WTC11 (cell line): ENCODE data around the gene FKBP1C. TPM values are rescaled to one million over a fixed set of nuclear protein-coding genes. Genes with fewer than 3 reads are reported as not detected.

ENCODE experiments used
- ATAC-seq: fragments of 200-7000 bp; cut with Tn5 transposase; 2 replicates; pipeline ENCODE4 v1.10.0; 2021; ENCODE audit warnings: mild to moderate bottlenecking, moderate library complexity
- CTCF ChIA-PET: fragments of 300-600 bp; sonication (Branson Sonifier 250); formaldehyde crosslinking; loops from one replicate; lab custom pipeline; 2021; ENCODE audit warnings: antibody characterized with exemption; lab: Charles Lee
- POLR2A ChIA-PET: fragments of 350-600 bp; sonication (Branson Sonifier 250); formaldehyde crosslinking; loops from one replicate; lab custom pipeline; 2021; ENCODE audit warnings: antibody characterized with exemption; lab: Charles Lee
- DNase-seq: peaks from one replicate; pipeline ENCODE4 v3.0.0; 2021; ENCODE audit warnings: low spot score
- H3K27ac Mint-ChIP-seq: 2 replicates; pipeline ENCODE4 v1.8.0; 2021; ENCODE audit warnings: mixed read lengths
- H3K27me3 Mint-ChIP-seq: 2 replicates; pipeline ENCODE4 v1.8.0; 2021; ENCODE audit warnings: low read depth, mild to moderate bottlenecking, moderate library complexity, mixed read lengths
- H3K36me3 Mint-ChIP-seq: 2 replicates; pipeline ENCODE4 v1.8.0; 2021; ENCODE audit warnings: mixed read lengths
- H3K4me1 Mint-ChIP-seq: 2 replicates; pipeline ENCODE4 v1.8.0; 2022; ENCODE audit warnings: mixed read lengths
- H3K4me3 Mint-ChIP-seq: 2 replicates; pipeline ENCODE4 v1.8.0; 2021; ENCODE audit warnings: mild to moderate bottlenecking, moderate library complexity, mixed read lengths
- H3K9me3 Mint-ChIP-seq: 2 replicates; pipeline ENCODE4 v1.8.0; 2021; ENCODE audit warnings: mixed read lengths
- ATF1 ChIP-seq: sonication (generic); formaldehyde crosslinking; IDR thresholded peaks from 2 replicates; pipeline ENCODE4 v1.8.1; 2023; ENCODE audit warnings: mild to moderate bottlenecking, moderate library complexity, missing genetic modification reagents
- CREB1 ChIP-seq: sonication (generic); formaldehyde crosslinking; IDR thresholded peaks from 2 replicates; pipeline ENCODE4 v1.8.0; 2023; ENCODE audit warnings: mild to moderate bottlenecking, missing genetic modification reagents
- ESRRA ChIP-seq: sonication (generic); formaldehyde crosslinking; IDR thresholded peaks from 2 replicates; pipeline ENCODE4 v1.8.1; 2022; ENCODE audit warnings: mild to moderate bottlenecking, missing genetic modification reagents, borderline replicate concordance
- ETV6 ChIP-seq: sonication (generic); formaldehyde crosslinking; IDR thresholded peaks from 2 replicates; pipeline ENCODE4 v1.8.1; 2022; ENCODE audit warnings: mild to moderate bottlenecking, missing genetic modification reagents
- GABPB1 ChIP-seq: sonication (generic); formaldehyde crosslinking; IDR thresholded peaks from 2 replicates; pipeline ENCODE4 v1.8.1; 2023; ENCODE audit warnings: mild to moderate bottlenecking, missing genetic modification reagents
- MYBL2 ChIP-seq: sonication (generic); formaldehyde crosslinking; IDR thresholded peaks from 2 replicates; pipeline ENCODE4 v1.8.1; 2023; ENCODE audit warnings: mild to moderate bottlenecking, moderate library complexity, missing genetic modification reagents
- NFE2L1 ChIP-seq: sonication (generic); formaldehyde crosslinking; IDR thresholded peaks from 2 replicates; pipeline ENCODE4 v1.8.1; 2023; ENCODE audit warnings: missing genetic modification reagents
- NR2C2 ChIP-seq: sonication (generic); formaldehyde crosslinking; IDR thresholded peaks from 2 replicates; pipeline ENCODE4 v1.8.0; 2022; ENCODE audit warnings: mild to moderate bottlenecking, missing genetic modification reagents
- NR3C1 ChIP-seq: sonication (generic); formaldehyde crosslinking; conservative IDR thresholded peaks from 2 replicates; pipeline ENCODE4 v1.8.1; 2023; ENCODE audit warnings: low read depth, mild to moderate bottlenecking, missing genetic modification reagents
- RORB ChIP-seq: fragments of 250-450 bp; sonication (Bioruptor Pico); IDR thresholded peaks from 2 replicates; pipeline ENCODE4 v1.9.0; 2021; ENCODE audit warnings: mild to moderate bottlenecking
- ZNF232 ChIP-seq: sonication (generic); formaldehyde crosslinking; IDR thresholded peaks from 2 replicates; pipeline ENCODE4 v1.8.0; 2022; ENCODE audit warnings: mild to moderate bottlenecking, missing genetic modification reagents
- ZNF423 ChIP-seq: fragments of 250-450 bp; sonication (Bioruptor Pico); IDR thresholded peaks from 2 replicates; pipeline ENCODE4 v2.1.2; 2022; ENCODE audit warnings: mild to moderate bottlenecking, moderate library complexity
- total RNA-seq: library from RNA; stranded (reverse); gene quantifications from 3 replicates; pipeline ENCODE4 v1.2.3, GENCODE V29; 2021
- TF ChIP-seq, protein P1 (sequence below): sonication (generic); formaldehyde crosslinking; IDR thresholded peaks from 2 replicates; pipeline ENCODE4 v1.8.1; 2022; ENCODE audit warnings: mild to moderate bottlenecking, moderate library complexity, missing genetic modification reagents
- TF ChIP-seq, protein P2 (sequence below): sonication (generic); formaldehyde crosslinking; IDR thresholded peaks from 2 replicates; pipeline ENCODE4 v1.8.1; 2023; ENCODE audit warnings: mild to moderate bottlenecking, missing genetic modification reagents, borderline replicate concordance
- TF ChIP-seq, protein P3 (sequence below): sonication (generic); formaldehyde crosslinking; IDR thresholded peaks from 2 replicates; pipeline ENCODE4 v1.8.1; 2022; ENCODE audit warnings: low read depth, mild to moderate bottlenecking, moderate library complexity, missing genetic modification reagents, borderline replicate concordance
- TF ChIP-seq, protein P4 (sequence below): sonication (generic); formaldehyde crosslinking; IDR thresholded peaks from 2 replicates; pipeline ENCODE4 v1.8.0; 2022; ENCODE audit warnings: missing genetic modification reagents

The FKBP1C gene
- total RNA-seq, 1 experiment from 2014 or later = not detected

DNA sequence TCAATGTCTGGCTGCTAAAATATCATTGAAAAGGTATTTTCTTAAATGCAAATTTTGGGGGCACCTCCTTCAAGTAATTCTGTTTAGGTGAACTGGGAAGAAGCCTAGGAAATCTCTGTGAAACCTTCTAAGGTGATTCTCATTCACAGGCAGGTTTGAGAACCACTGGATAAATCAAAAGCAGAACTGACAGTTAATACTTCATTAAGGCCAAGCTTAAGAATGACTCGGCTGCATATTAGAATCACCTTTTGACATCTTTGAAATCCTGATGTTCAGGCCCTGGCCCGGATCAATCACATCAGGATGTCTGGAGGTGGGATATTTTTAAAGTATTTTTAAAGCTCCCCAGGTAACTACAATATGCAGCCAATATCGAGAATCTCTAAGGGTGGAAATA lies 50.6 kb downstream of the FKBP1C start:
- ChIA-PET POLR2A (no interaction called here), CTCF (no interaction called here)
- H3K4me1 Mint-ChIP-seq = peaks cover 38% of the 10 kb centered on the region
- peaks cover 7% of the 10 kb centered on the region; the same call in 1 of the 2 replicates for H3K9me3 Mint-ChIP-seq
- H3K36me3 Mint-ChIP-seq = peaks cover 4% of the 10 kb centered on the region; the same call in 1 of the 2 replicates
- TF ChIP-seq CREB1 = no peak
- no peak for TF ChIP-seq ZNF423 (CRISPR knock-in tag)
- TF ChIP-seq NR3C1 (CRISPR knock-in tag) = no peak
- no peak for TF ChIP-seq ESRRA (CRISPR knock-in tag)
- TF ChIP-seq, protein P1, sequence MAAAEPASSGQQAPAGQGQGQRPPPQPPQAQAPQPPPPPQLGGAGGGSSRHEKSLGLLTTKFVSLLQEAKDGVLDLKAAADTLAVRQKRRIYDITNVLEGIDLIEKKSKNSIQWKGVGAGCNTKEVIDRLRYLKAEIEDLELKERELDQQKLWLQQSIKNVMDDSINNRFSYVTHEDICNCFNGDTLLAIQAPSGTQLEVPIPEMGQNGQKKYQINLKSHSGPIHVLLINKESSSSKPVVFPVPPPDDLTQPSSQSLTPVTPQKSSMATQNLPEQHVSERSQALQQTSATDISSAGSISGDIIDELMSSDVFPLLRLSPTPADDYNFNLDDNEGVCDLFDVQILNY (CRISPR knock-in tag) = no peak
- TF ChIP-seq ZNF232 = no peak
- TF ChIP-seq, protein P2, sequence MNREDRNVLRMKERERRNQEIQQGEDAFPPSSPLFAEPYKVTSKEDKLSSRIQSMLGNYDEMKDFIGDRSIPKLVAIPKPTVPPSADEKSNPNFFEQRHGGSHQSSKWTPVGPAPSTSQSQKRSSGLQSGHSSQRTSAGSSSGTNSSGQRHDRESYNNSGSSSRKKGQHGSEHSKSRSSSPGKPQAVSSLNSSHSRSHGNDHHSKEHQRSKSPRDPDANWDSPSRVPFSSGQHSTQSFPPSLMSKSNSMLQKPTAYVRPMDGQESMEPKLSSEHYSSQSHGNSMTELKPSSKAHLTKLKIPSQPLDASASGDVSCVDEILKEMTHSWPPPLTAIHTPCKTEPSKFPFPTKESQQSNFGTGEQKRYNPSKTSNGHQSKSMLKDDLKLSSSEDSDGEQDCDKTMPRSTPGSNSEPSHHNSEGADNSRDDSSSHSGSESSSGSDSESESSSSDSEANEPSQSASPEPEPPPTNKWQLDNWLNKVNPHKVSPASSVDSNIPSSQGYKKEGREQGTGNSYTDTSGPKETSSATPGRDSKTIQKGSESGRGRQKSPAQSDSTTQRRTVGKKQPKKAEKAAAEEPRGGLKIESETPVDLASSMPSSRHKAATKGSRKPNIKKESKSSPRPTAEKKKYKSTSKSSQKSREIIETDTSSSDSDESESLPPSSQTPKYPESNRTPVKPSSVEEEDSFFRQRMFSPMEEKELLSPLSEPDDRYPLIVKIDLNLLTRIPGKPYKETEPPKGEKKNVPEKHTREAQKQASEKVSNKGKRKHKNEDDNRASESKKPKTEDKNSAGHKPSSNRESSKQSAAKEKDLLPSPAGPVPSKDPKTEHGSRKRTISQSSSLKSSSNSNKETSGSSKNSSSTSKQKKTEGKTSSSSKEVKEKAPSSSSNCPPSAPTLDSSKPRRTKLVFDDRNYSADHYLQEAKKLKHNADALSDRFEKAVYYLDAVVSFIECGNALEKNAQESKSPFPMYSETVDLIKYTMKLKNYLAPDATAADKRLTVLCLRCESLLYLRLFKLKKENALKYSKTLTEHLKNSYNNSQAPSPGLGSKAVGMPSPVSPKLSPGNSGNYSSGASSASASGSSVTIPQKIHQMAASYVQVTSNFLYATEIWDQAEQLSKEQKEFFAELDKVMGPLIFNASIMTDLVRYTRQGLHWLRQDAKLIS = no peak
- no peak for TF ChIP-seq MYBL2 (CRISPR knock-in tag)
- TF ChIP-seq, protein P3, sequence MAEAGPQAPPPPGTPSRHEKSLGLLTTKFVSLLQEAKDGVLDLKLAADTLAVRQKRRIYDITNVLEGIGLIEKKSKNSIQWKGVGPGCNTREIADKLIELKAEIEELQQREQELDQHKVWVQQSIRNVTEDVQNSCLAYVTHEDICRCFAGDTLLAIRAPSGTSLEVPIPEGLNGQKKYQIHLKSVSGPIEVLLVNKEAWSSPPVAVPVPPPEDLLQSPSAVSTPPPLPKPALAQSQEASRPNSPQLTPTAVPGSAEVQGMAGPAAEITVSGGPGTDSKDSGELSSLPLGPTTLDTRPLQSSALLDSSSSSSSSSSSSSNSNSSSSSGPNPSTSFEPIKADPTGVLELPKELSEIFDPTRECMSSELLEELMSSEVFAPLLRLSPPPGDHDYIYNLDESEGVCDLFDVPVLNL (CRISPR knock-in tag) = no peak
- no peak for TF ChIP-seq RORB (CRISPR knock-in tag)
- no peak for TF ChIP-seq NFE2L1
- no peak for TF ChIP-seq ETV6 (CRISPR knock-in tag)
- TF ChIP-seq GABPB1 (CRISPR knock-in tag) = no peak
- TF ChIP-seq, protein P4, sequence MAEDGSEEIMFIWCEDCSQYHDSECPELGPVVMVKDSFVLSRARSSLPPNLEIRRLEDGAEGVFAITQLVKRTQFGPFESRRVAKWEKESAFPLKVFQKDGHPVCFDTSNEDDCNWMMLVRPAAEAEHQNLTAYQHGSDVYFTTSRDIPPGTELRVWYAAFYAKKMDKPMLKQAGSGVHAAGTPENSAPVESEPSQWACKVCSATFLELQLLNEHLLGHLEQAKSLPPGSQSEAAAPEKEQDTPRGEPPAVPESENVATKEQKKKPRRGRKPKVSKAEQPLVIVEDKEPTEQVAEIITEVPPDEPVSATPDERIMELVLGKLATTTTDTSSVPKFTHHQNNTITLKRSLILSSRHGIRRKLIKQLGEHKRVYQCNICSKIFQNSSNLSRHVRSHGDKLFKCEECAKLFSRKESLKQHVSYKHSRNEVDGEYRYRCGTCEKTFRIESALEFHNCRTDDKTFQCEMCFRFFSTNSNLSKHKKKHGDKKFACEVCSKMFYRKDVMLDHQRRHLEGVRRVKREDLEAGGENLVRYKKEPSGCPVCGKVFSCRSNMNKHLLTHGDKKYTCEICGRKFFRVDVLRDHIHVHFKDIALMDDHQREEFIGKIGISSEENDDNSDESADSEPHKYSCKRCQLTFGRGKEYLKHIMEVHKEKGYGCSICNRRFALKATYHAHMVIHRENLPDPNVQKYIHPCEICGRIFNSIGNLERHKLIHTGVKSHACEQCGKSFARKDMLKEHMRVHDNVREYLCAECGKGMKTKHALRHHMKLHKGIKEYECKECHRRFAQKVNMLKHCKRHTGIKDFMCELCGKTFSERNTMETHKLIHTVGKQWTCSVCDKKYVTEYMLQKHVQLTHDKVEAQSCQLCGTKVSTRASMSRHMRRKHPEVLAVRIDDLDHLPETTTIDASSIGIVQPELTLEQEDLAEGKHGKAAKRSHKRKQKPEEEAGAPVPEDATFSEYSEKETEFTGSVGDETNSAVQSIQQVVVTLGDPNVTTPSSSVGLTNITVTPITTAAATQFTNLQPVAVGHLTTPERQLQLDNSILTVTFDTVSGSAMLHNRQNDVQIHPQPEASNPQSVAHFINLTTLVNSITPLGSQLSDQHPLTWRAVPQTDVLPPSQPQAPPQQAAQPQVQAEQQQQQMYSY (CRISPR knock-in tag) = no peak
- TF ChIP-seq ATF1 (CRISPR knock-in tag) = no peak
- no peak for TF ChIP-seq NR2C2 (CRISPR knock-in tag)
- no peak overlapping the region for H3K4me3 Mint-ChIP-seq
- ATAC-seq (no peak), DNase-seq (no peak)
- no peak overlapping the region for H3K27ac Mint-ChIP-seq
- H3K27me3 Mint-ChIP-seq = no peaks in the 10 kb centered on the region

Other genes starting within 250 kb of the FKBP1C start
- gene LGSN, start 108.5 kb downstream of the FKBP1C start, total RNA-seq = 0.11 to 0.35 TPM (median 0.18 TPM) in 3 replicates